HG02970 (cell line): Measurements from ENCODE around the gene TRIM49D1.
"Not testable (repeated sequence)": the region's sequence is repeated elsewhere in the genome, so short reads cannot be mapped to it uniquely, and the experiment has no call there.

ENCODE experiments used
- ATAC-seq: cut with Tn5 transposase; IDR thresholded peaks from one replicate; pipeline ENCODE4 v1.9.1; 2021; ENCODE audit warnings: mild to moderate bottlenecking, moderate library complexity, moderate number of reproducible peaks; ENCODE audit not compliant: unreplicated experiment, low FRiP score

Gene TRIM49D1, protein sequence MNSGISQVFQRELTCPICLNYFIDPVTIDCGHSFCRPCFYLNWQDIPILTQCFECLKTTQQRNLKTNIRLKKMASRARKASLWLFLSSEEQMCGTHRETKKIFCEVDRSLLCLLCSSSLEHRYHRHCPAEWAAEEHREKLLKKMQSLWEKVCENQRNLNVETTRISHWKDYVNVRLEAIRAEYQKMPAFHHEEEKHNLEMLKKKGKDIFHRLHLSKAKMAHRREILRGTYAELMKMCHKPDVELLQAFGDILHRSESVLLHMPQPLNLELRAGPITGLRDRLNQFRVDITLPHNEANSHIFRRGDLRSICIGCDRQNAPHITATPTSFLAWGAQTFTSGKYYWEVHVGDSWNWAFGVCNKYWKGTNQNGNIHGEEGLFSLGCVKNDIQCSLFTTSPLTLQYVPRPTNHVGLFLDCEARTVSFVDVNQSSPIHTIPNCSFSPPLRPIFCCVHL

DNA sequence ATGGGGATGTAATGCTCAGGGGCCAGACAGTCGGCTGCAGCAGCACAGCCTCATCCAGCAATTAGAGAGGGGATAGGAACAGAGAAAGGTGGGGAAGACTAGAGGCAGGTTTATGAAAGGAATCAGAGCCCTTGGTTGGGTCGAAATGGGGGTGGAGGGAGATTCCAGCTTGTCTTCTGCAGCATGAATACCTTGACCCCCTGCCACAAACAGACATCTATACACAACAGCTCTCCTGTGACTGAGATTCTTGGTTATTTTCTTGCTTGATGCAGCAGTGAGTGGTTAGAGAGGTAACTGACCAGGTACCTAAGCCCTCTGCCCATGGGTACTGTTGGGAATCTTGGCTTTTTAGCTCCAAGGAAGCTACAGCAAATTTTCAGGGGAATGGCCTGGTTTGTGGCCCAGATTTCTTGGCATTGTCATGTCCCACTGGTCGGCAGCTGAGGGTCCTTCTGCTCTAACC lies at the start of gene TRIM49D1:
TSS of gene TRIM49D1 (minus strand) at position 51 of the 466 bp plus-strand sequence. CDS start 4,535 bp downstream, outside the sequence.
- no peak for ATAC-seq

DNA sequence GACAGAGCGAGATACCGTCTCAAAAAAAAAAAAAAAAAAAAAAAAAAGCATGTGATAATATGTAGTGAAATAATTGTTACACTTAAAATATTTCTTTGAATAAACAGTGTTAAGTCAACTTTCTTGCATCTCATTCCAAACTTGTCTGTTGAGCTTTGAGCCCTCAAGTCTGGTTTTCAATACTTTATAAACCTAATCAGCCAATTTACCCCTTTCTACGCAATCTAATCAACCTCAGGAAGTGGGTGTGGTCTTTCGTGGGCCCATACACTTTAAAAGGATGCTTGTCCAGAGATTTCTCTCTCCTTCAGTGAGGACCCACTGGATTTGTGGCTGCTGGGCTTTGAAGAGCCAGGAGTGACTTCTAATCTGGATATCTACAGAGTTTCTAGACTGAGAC lies 43.7 kb upstream of the TRIM49D1 start, which contains the start of gene TRIM64:
TSS of gene TRIM64 (plus strand) at position 301 of the 400 bp plus-strand sequence. CDS start 2,467 bp downstream, outside the sequence.
- not testable (repeated sequence) for ATAC-seq

DNA sequence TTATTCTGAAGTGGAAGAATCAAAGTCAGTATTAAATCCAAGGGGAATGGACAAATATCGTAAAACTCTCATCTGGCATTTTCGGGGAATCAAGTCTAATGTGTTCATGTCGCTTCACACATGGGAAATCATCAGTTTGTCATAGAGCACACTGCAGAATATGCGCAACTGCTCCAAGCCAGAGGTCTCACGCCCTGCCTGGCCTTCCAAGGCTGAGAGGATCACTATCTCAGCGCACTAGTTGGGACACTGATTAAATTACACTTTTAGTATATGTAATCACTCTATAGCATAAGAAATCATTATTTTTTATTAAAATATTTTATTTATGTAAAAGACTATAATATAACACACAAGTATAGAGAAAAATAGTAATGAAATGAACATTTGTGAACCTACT lies 38.8 kb upstream of the TRIM49D1 start:
- ATAC-seq, result not testable (repeated sequence)

DNA sequence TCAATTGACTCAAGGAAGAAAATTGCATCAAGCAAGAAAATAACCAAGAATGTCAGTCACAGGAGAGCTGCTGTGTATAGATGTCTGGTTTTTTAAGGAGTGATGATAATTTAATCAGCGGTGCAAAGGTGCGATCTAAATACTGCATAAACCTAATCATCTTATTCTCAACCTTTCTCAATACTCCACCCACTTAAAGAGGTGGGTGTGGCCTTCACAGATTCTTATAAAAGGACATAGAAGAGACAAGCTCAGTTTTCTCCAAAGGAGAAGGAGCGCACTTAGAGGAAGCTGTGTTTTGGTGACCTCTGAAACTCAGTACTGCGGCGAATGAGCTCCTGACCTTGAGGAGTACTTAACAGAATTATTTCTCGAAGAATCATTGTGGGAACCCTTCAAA lies 1.7 kb upstream of the TRIM49D1 start, which contains the start of gene TRIM49D2:
TSS of gene TRIM49D2 (plus strand) at position 301 of the 400 bp plus-strand sequence. CDS start 2,698 bp downstream, outside the sequence.
- not testable (repeated sequence) for ATAC-seq

DNA sequence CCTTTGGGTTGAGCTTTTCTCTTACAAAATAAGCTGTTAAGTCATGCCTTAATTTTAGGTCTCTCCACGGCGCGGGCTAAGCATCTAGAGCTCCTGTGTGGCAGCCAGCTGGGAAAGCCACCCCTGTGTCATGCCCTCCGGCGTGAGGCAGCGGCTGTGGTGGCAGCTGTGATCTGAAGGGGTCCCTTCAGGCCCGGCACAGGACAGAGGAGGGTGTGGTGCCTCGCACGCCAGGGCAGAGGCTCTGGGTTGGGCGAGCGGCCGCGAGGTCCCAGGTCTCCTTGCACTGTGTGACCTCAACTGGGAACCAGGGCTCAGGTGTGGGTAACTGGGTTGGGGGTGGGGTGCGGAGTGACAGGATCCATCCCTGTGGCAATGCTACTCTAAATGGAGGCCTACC lies 21.2 kb downstream of the TRIM49D1 start:
- not testable (repeated sequence) for ATAC-seq

DNA sequence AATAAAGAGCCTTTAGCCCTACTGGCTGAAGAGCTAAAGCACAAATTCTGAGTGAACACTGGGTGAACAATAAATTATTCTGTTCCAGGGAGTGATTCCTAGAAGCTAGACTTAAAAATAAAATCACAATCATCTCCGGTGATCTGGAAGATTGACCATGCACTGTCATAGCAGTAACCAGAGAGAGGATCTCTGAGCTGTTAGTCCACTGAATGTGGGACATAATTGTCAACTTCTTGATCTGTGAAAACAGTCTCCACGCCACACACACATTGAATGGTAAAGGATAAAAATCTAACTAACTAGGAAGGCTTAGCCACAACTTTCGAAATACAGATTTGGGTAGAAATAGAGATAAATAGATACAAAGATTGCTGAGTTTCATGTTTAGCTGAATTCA lies 28.8 kb downstream of the TRIM49D1 start:
- ATAC-seq, result not testable (repeated sequence)

DNA sequence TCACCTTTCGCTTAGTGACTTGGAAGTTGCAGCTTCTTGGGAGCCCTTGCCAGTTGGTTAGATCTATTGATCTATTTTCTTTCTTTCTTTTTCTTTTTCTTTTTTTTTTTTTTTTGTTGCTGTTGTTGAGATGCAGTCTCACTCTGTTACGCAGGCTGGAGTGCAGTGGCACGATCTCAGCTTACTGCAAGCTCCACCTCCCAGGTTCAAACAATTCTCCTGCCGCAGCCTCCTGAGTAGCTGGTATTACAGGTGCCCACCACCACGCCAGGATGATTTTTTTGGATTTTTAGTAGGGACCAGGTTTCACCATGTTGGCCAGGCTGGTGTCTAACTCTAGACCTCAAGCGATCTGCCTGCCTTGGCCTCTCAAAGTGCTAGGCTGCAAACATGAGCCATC lies 44.5 kb downstream of the TRIM49D1 start:
- ATAC-seq, result not testable (repeated sequence)

DNA sequence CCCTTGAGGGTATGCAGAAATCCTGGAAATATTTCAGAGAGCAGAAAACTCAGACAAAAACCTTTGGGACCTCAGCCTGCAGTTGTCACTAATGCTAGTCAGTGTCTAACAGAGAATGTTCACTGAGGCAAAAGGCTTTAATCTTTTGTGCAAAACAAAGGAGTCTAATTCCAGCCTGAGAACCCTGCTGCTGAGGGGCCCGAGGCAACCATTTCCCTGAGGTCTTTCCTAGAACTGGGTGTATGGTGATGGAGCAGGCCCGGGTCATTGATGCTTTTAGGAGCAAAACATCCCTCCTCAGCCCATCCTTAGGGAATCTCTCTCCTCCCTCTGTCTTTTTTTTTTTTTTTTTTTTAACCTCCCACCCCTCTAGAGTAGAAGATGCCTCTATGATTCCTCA lies 49.5 kb downstream of the TRIM49D1 start:
- not testable (repeated sequence) for ATAC-seq

DNA sequence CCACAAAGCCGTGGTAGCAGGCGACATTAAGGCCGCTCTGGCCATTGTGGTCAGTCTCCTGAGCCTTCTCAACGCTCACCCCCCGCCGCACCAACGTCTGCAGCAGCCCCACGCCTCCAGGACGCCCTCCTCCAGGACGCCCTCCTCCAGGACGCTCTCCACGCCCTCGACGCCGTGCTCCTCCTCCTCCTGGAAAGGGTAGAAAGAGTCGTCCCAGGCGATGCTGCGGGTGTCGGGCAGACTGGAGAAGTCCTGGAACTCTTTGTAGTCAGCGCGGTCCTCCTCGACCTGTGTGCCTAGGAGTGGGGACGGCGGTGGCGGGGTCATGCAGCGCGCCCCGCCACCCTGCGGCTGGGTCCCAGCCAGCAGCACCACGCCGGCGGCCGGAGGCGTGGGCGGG lies 56.8 kb downstream of the TRIM49D1 start:
- ATAC-seq, result not testable (repeated sequence)

DNA sequence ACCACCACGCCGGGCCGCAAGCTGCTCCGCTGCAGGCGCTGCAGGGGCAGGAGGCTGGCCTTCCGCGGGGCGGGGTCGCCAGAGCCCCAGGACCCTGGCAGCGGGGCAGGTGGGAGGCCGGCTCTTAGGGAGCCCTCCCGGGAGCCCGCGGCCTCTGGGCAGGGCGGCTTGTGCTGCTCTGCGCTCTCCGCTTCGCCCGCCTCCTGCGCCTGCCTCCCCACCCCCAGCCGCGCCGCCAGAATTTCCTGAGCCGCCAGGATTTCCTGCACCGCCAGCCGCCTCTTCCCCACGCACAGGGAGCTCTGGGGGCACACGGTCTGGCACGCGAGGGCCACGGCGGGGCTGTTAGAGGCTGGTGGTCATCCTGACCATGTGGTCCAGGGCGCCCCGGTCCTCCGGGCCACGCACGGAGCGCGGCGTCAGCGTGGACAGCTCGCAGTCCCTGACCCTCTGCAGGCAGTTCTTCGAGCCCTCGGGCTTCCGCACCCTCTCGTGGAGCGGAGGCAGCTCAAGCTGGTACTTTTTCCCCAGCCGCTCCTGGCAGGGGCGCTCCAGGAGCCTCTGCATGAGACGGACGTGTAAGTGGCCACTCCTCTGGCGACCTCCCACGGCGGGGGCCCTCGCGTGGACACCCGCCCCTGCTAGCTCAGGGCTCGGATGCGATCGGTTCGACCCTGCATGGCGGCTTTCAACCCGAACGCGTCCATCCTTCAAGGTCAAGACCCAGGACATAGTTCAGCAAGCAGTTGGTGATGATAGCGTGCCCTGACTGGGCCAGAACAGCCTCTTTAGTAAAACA lies 57.9 kb downstream of the TRIM49D1 start:
- not testable (repeated sequence) for ATAC-seq
